M059J (cell line): Measurements from ENCODE around the gene PLA2G2D. TPM values are rescaled to one million over a fixed set of nuclear protein-coding genes. Genes with fewer than 3 reads are reported as not detected.

Source experiments
- DNase-seq: peaks from one replicate; pipeline ENCODE4 v3.0.0-alpha.2; 2012; ENCODE audit warnings: low read depth
- total RNA-seq: library from RNA; depleted of rRNA; stranded (reverse); fragments of >200 nt; shearing (Covaris generic); gene quantifications from 2 replicates; pipeline ENCODE4 v1.2.3, GENCODE V29; 2014

PLA2G2D gene
- total RNA-seq, 1 experiment from 2014 or later: not detected

- no peak for DNase-seq
These were observed 29.8 kb downstream of the PLA2G2D start for GRCh38 chr1:20089328-20090077.

GRCh38 chr1:20087668-20088067, 31.7 kb downstream of the PLA2G2D start:
- no peak for DNase-seq

GRCh38 chr1:20086800-20087199, 32.5 kb downstream of the PLA2G2D start:
- DNase-seq: no peak

GRCh38 chr1:20083178-20083944, 36.0 kb downstream of the PLA2G2D start:
- no peak for DNase-seq

- no peak for DNase-seq
These were observed 36.6 kb downstream of the PLA2G2D start for GRCh38 chr1:20082772-20083171.

- no peak for DNase-seq
These were observed 38.0 kb downstream of the PLA2G2D start for GRCh38 chr1:20081353-20081810.

- peak; percentile 36 for DNase-seq
These were observed 38.6 kb downstream of the PLA2G2D start for GRCh38 chr1:20080441-20081352.

GRCh38 chr1:20079661-20080305, 39.6 kb downstream of the PLA2G2D start:
- DNase-seq: no peak

- no peak for DNase-seq
These were observed 40.6 kb downstream of the PLA2G2D start for GRCh38 chr1:20078711-20079110.

- DNase-seq: no peak
These were observed 41.1 kb downstream of the PLA2G2D start for GRCh38 chr1:20078171-20078651.

- DNase-seq: peak; percentile 59
These were observed 42.5 kb downstream of the PLA2G2D start for GRCh38 chr1:20076710-20077461.

GRCh38 chr1:20076223-20076622, 43.1 kb downstream of the PLA2G2D start:
- no peak for DNase-seq

GRCh38 chr1:20075345-20075744, 44.0 kb downstream of the PLA2G2D start:
- DNase-seq: no peak

- DNase-seq: no peak
These were observed 44.6 kb downstream of the PLA2G2D start for GRCh38 chr1:20074725-20075171.

- peak; percentile 48 for DNase-seq
These were observed 45.1 kb downstream of the PLA2G2D start for GRCh38 chr1:20074055-20074724.

GRCh38 chr1:20073256-20073655, 46.1 kb downstream of the PLA2G2D start:
- DNase-seq: no peak

GRCh38 chr1:20072771-20073170, 46.6 kb downstream of the PLA2G2D start:
- DNase-seq: no peak

GRCh38 chr1:20071416-20071815, 47.9 kb downstream of the PLA2G2D start:
- no peak for DNase-seq

- no peak for DNase-seq
These were observed 49.0 kb downstream of the PLA2G2D start for GRCh38 chr1:20070357-20070756.

GRCh38 chr1:20069874-20070273, 49.5 kb downstream of the PLA2G2D start, which contains the start of gene PLA2G5:
PLA2G5 (plus strand) TSS chr1:20070194; CDS start chr1:20084831, 14,637 bp downstream.
- peak; percentile 66 for DNase-seq
